22Rv1 (cell line): ENCODE results near the gene PRKCQ.

ENCODE experiments used
- ZFX ChIP-seq: fragments of 450-650 bp; IDR thresholded peaks from 2 replicates; pipeline ENCODE4 v1.6.1; 2017; ENCODE audit warnings: antibody characterized with exemption, borderline replicate concordance
- TF ChIP-seq, protein P1 (sequence below): fragments of 450-650 bp; IDR thresholded peaks from 2 replicates; pipeline ENCODE4 v1.5.1; 2017; ENCODE audit warnings: mild to moderate bottlenecking

DNA sequence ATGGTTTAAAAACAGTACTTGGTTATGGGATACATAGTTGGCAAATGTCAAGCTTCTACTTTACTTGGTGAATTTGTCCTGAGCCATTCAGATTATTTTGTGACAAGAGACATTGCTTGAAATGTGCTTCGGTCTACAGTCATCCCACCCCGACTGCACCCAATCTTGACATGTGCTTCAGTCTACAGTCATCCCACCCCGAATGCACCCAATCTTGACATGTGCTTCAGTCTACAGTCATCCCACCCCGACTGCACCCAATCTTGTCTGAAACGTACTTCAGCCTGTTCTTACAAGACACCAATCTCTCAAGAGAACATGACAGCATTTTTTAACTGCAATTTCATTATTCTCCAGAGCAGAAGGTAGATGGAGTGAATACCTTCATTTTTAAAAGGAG, 47.8 kb downstream of the PRKCQ start:
- TF ChIP-seq, protein P1, sequence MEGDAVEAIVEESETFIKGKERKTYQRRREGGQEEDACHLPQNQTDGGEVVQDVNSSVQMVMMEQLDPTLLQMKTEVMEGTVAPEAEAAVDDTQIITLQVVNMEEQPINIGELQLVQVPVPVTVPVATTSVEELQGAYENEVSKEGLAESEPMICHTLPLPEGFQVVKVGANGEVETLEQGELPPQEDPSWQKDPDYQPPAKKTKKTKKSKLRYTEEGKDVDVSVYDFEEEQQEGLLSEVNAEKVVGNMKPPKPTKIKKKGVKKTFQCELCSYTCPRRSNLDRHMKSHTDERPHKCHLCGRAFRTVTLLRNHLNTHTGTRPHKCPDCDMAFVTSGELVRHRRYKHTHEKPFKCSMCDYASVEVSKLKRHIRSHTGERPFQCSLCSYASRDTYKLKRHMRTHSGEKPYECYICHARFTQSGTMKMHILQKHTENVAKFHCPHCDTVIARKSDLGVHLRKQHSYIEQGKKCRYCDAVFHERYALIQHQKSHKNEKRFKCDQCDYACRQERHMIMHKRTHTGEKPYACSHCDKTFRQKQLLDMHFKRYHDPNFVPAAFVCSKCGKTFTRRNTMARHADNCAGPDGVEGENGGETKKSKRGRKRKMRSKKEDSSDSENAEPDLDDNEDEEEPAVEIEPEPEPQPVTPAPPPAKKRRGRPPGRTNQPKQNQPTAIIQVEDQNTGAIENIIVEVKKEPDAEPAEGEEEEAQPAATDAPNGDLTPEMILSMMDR = no peak
- TF ChIP-seq ZFX = no peak
